MM.1S (cell line): Measurements from ENCODE around the gene ERC2.

ENCODE experiments used
- EZH2 ChIP-seq: fragments of 300-600 bp; sonication (generic); optimal IDR thresholded peaks from 2 replicates; pipeline ENCODE3; 2017; ENCODE audit warnings: low read depth, mild to moderate bottlenecking, antibody characterized with exemption, low read length, mixed read lengths
- EZH2phosphoT487 ChIP-seq: fragments of 300-600 bp; sonication (generic); IDR thresholded peaks from 2 replicates; pipeline ENCODE4 v1.6.1; 2018; ENCODE audit warnings: antibody characterized with exemption, low read length

- TF ChIP-seq EZH2 (no peak), EZH2phosphoT487 (no peak)
Observed at GRCh38 chr3:56086355-56086754, 381.9 kb downstream of the ERC2 start.
